Activated T-helper 1 cell treated with anti-CD3 and anti-CD28 coated beads, Interleukin-2, amount 50 U/mL, for 16 hours (primary cell): ENCODE results near the gene MAGI1.

Experiments
- DNase-seq, 2 donors: peaks; one replicate each; pipeline ENCODE4 v3.0.0-alpha.2; 2020; ENCODE audit warnings: low read depth in 1 of 2, low spot score in 1 of 2

Gene MAGI1

DNA sequence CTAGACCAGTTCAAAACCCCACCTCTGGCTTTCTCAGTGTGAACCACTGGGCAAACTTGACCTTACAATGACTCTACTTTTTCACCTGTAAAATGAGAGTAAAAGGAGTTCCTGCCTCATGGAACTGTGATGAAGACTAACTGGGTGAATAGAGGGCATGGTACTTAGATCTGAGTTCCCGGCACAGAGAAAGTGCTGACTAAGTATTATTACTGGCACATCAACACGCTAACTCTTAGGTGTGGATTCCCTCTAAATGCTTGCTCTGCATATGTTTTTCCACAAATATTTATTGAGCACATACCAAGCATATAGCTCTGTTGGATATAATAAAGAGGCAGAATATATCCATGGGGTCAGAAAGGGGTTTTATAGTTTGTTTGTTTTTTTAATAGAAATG lies 437.8 kb downstream of the MAGI1 start:
- no peak for DNase-seq

DNA sequence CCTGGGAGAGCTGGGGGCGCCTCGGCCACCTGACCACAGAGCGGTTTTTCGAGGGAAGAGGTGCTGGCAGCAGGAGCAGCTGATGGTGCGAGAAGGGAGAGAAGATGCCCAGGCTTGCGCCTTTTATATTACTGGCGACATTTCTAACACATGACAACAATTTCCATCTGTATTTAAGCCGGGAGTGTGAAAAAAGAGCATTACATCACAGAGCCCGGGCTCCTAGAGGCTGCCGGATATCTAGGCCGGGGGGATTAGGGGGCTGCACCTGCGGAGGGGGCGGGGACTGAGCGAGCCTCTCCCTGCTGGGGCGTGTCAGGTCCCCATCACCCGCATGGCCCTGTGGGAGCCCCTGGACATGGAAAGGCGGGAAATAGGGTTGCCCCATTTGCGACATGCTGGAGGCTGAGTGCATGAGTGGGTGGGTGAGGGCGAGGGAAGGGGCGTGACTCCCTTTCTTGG lies 440.7 kb downstream of the MAGI1 start:
- no peak for DNase-seq

DNA sequence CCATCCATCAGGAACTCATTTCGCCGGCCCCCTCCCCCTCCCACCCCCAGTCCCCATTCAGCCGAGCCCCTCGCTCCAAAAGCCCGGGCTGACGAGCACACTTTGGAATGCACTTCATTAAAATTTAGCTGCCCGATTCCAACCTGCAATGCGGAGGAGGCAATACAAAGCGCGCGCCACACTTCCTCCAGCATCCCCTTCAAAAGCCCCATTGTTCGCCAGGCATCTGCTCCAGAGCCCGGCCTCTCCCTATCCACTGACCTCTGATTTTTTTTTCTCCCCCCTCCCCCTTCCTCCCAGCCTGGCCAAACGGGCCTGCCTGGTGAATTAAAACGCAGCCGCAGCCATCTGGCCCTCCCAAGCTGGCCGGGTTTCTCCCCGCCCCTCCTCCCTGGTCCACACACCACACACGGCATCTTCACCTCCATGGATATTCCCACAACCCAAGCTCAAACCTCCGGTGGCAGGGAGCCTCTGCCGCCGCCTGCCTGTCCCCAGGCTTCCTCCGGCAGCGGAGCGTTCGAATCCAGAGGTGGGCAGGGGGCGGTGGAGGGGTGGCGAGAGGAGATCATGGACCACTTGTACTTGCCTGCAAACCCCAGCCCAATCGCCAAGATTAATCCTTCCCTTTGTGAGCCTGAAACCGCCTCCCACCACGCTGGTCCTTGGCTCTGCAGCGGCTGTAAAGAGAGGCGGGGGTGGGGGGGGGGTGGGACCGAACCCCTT lies 441.3 kb downstream of the MAGI1 start:
- no peak for DNase-seq

DNA sequence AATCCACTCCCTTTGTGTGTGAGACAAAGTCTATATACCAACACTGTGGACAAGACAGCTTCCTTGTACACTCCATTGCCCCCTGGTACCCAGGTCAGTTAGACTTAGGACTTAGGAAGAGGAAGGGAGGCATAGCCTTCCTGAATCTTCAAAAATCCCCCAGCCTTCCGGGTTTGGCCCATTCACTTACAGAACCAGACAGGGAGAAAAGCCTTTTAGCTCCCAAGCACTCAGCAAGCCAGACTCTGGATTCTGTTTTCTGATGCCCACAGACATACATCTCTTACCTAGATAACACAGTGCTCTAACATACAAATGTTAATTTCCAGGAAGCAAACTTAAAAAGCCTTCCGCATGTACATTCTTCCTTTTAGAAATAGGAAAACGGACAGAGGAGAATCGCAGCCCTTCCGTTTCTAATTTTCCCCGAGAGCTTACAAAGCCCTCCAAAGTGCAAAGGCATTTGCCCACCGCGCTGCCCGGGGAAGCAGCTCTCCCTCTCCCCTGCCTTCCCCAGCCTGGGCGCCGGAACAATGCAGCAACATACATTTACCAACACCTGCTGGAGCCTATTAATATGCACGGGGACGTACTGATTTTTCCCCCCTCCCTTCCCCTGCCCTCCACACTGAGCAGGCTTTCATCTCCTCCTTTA lies 442.0 kb downstream of the MAGI1 start:
- no peak for DNase-seq

DNA sequence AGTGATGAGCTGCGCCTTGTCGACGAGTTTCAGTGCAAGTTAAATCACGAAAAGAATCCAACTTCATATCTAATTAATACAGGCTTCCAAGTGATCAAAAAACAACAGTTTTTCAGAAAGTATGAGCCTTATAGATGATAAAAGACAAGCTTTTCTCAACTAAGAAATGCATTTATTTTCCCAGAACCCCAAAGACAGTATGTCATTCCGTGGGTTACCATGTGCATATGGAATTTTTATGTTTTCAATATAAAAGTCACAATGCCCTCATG lies 442.8 kb downstream of the MAGI1 start:
- DNase-seq: no peak

DNA sequence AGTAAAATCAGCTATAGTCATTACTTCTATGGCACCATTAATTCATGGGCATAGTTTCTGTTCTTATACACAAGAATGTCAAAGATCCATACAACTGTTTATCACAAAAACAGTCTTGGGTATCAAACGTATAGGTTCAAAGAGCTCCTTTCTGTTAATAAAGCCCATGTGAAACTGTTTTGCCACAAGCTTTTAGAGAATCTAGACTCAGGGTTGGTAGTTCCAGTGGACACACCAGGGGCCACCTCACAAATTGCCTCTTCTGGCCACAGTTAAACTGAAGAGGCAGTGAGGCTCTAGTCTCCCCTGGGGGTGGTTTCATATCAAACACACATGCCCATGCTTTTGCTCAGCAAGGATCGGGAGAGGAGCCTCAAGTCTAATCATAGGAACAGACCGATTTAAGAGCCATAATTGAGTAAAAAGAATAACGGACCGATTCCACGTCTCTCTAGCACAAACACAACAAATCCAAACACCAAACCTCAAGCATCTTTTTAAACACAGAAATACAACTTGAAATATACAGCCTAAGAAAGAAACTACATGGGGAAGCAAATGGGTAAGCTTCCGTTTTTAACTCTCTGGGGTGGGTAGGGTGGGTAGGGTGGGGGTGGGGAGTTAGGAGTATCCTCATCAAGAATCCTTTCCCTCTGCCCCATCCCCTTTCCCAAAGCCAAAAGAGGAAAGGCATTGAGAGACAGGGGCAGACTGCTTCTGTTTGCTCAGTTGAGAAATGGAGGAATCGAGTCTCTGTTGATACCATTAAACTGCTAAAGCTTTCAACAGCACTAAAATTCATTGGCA lies 443.3 kb downstream of the MAGI1 start:
- DNase-seq: no peak

- DNase-seq: no peak
Observed at GRCh38 chr3:65593780-65594752, 444.7 kb downstream of the MAGI1 start.

GRCh38 chr3:65591313-65591712 lies 447.4 kb downstream of the MAGI1 start:
- DNase-seq: no peak

- no peak for DNase-seq
Observed at GRCh38 chr3:65588884-65589283, 449.8 kb downstream of the MAGI1 start.

GRCh38 chr3:65587650-65588439 lies 450.9 kb downstream of the MAGI1 start:
- no peak for DNase-seq

GRCh38 chr3:65584913-65585312 lies 453.8 kb downstream of the MAGI1 start:
- no peak for DNase-seq

DNA sequence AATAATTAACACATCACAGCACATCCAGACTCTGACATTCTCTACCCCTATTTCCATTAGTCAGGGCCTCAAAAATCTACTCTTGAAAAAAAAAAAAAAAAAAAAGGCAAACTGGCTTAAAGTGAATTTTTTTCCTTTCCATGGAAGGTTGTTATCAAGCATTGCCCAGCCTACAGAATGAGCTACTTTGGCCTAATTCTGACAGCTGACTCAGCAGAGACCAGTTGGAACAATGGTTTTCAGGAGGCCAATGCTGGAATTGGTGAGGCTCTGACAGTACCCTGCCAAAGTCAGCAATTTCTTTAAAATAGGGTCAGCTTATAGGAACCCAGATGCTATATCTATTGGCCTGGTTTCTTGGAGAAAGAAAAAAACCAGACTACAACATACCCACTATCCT lies 454.7 kb downstream of the MAGI1 start:
- DNase-seq: no peak

GRCh38 chr3:65583188-65583587 lies 455.5 kb downstream of the MAGI1 start:
- no peak for DNase-seq

GRCh38 chr3:65582012-65582717 lies 456.6 kb downstream of the MAGI1 start:
- no peak for DNase-seq

- DNase-seq: no peak
Observed at GRCh38 chr3:65581313-65581712, 457.4 kb downstream of the MAGI1 start.

DNA sequence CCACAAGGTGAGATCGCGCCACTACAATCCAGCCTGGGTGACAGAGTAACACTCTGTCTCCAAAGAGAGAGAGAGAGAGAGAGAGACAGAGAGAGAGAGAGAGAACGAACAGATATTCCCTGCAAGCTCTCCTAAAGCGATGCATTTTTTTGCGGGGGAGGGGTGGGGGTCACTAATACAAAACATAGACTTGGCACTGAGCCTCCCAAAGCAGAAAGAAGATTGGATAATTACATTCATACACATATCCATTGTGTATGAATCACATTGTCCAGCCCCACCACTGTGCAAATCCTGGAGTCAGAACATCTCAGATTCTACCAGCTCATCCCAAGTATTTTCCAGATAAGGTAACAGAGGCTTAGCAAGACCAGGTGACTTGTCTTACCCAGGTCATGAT lies 459.9 kb downstream of the MAGI1 start:
- no peak for DNase-seq

DNA sequence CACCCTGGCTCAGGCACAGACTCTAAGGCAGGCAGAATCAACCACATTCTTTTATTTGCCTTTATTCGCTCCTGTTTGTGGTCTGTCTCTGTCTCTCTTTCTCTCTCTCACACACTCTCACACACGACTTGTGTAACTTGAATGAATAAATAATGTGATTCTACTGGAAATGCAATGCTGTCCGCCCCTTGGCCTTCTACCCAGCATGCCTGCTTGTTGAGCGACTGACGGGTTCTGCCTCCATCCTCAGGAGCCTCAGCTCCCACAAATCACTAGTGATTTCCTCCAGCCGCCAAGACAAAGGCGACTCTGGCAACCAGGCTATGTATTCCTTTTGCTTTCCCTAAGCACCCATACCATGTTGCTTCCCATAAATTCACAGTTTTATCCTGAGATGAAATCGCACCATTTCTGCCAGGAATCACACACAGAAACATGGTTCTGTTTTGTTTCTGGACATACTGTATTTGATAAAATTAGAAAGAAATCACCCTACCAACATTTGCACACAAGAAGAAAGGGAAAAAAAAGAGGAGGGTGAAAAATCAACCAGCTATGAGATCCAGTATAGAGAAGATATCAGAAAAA lies 460.8 kb downstream of the MAGI1 start:
- no peak for DNase-seq

- no peak for DNase-seq
Observed at GRCh38 chr3:65576966-65577365, 461.8 kb downstream of the MAGI1 start.

GRCh38 chr3:65576228-65576627 lies 462.5 kb downstream of the MAGI1 start:
- no peak for DNase-seq
